GM21515 (cell line): ENCODE measurements around the gene CD300LD.

Experiments
- ATAC-seq: cut with Tn5 transposase; IDR thresholded peaks from one replicate; pipeline ENCODE4 v1.9.1; 2021; ENCODE audit not compliant: unreplicated experiment

CD300LD gene

DNA sequence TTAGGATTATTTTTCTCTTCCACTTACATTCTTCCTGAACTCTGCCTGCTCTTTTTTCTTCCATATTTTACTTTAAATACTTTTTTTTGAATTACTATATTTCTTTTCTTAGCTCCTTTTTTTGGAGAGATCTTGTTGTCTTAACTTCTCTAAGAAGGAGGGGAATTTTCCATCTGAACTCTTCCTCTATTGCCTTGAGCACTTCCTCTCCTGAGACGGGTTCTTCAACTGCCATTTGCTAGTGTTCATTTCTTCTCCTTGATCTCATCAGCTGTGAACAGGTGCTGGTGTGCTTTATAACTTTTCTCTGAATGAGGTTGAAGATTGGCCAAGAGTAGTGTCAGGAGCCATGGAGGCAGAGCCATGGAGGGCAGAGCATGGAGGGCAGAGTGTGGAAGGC is 15.1 kb upstream of the CD300LD start:
- no peak for ATAC-seq

GRCh38 chr17:74606050-74606449 is 14.0 kb upstream of the CD300LD start:
- ATAC-seq = no peak

DNA sequence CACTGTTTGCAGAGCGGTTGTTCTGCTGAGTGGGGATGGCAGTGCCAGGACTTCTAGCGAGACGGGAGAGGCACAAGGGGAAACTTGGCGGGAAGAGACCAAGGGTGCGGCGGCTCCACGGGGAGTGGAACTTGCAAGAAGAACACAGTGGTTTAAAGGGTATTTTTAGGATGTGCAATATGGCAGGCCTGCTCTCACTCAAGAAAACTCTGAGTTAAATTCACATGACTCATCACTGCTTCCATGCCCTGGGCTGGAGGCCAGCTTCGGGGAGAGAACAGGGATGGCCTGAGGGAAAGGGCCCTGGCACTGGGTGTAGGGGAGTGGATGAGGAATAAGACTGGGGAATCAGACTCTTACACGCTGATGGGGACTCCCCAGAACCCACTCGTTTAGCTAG is 13.3 kb upstream of the CD300LD start:
- ATAC-seq = no peak

DNA sequence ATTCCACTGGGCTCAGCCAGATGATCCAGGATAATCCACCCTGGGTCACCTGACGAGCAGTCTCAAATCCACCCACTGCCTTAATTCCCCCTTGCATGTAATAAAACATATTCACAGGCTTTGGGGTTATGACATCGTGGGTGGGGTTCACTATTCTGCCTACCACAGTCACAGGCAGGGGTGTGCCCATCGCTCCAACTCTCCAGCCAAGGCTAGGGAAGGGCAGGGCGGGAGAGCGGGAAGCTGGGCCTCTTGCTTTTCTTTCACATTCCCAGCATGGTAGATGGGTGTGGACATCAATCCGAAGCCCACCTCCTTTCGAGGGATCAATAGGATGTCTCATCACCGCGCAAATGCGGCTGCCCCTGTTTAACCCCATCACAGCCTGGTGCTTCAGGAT is 12.7 kb upstream of the CD300LD start:
- ATAC-seq = no peak

DNA sequence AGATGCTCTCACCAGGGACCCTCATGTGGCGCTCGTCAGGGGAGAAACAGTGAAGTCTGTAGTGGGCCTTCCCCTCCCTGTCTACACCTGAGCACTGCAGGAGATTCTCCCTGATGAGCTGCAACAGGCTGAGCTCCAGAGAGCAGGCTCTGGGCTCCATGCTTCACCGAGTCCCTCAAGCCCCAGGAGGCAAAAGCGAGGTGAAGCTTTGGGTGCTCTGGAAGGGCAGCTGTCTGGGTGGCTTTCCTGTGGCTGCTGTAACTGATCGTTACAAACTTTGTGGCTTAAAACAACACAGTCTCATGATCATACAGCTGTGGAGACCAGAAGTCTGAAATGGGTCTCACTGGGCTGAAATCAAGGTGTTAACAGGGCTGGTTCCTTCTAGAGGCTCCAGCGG is 12.1 kb upstream of the CD300LD start:
- no peak for ATAC-seq

GRCh38 chr17:74603746-74604145 is 11.7 kb upstream of the CD300LD start:
- ATAC-seq = no peak

- no peak for ATAC-seq
Measured at GRCh38 chr17:74603037-74603635, 11.1 kb upstream of the CD300LD start.

GRCh38 chr17:74601944-74602572 is 10.0 kb upstream of the CD300LD start:
- no peak for ATAC-seq

DNA sequence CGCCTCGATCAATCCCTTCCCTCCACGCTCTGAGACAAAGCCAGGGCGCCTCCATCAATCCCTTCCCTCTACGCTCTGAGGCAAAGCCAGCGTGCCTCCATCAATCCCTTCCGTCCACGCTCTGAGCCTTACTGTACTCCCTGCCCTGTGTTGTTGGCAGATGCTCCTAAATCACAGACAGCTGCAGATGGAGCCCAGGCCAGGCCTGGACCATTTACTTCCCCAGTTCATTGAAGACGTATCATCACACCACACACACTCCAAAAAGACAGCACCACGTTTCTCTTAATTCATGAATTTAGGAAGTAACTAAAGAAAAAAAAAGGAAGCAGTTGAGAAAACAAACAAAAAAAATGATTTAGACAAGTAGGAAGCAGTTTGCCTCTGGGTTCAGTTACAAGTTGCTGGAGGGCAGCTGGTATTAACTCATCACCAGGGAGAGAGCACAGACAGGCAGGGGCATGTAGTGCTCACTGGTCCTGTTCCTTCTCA is 7.4 kb upstream of the CD300LD start:
- no peak for ATAC-seq

- no peak for ATAC-seq
Measured at GRCh38 chr17:74599023-74599399, 6.9 kb upstream of the CD300LD start.

GRCh38 chr17:74598346-74599022 is 6.4 kb upstream of the CD300LD start:
- ATAC-seq = no peak

GRCh38 chr17:74597069-74597790 is 5.1 kb upstream of the CD300LD start:
- ATAC-seq = no peak

- no peak for ATAC-seq
Measured at GRCh38 chr17:74595037-74595750, 3.1 kb upstream of the CD300LD start.

- ATAC-seq = no peak
Measured at GRCh38 chr17:74591503-74591902, 580 bp downstream of the CD300LD start.

DNA sequence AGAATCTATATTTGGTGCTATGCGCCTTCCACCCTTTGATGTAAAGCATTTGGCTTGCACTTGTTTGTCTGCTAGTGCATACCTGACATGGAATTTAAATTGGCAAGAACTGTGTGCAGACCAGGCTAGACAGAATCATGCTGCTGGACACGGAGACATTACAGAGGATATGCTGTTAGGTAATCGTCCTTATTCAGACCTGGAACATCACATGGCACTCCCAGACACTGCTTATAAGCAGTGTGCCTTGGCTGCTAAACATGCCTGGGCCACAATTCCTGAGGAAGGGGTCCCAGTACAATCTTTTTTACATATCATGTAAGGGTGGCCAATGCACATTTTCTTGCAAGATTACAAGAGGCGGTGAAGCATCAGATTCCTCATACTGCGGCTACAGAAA is 6.4 kb downstream of the CD300LD start:
- no peak for ATAC-seq

- ATAC-seq = no peak
Measured at GRCh38 chr17:74584292-74585060, 7.6 kb downstream of the CD300LD start.

DNA sequence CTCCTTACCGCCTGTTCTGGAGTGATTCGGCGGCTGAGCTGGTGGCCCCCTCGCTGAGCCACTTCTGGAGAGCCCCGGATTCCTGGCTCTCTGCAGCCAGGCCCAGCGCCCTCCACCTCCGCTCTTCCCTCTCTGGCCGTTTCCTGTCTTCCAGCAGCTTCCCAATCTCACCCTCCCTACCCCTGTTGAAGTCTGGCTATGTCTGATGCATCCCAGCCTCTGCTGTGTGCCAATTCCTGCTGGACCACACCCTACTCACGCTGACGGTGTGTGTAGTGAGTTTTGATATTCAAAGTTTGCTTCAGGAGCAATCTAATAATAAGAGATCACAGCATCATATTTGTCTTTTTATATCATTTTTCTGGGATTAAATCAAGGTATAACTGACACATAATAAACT is 9.4 kb downstream of the CD300LD start:
- no peak for ATAC-seq

- no peak for ATAC-seq
Measured at GRCh38 chr17:74579900-74580299, 12.2 kb downstream of the CD300LD start.

DNA sequence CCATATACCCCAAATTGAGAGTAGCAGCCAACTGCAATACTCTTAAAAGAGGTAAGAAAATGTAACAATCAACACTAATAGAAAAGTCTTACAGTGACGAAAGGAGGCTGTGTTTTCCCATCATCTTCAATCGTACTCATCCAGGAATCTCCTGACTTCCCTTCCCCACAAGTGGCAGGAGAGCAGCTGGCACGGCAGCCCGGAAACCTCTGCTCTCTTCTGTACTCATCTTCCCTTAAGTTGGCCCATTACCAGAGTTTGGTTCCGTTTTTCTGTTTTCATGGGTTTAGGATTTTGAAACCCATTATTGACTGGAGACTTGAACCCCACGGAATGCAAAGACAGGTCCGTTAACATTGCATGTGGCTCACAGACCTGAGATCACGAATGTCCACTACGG is 13.1 kb downstream of the CD300LD start:
- ATAC-seq = no peak

- ATAC-seq = no peak
Measured at GRCh38 chr17:74574489-74575142, 17.5 kb downstream of the CD300LD start.
